Daoy (cell line): ENCODE results near the gene FRMD7. TPM values are rescaled to one million over a fixed set of nuclear protein-coding genes. Genes with fewer than 3 reads are reported as not detected.
"Not testable (repeated sequence)": the region's sequence is repeated elsewhere in the genome, so short reads cannot be mapped to it uniquely, and the experiment has no call there.

Experiments
- DNase-seq: peaks from one replicate; pipeline ENCODE4 v3.0.0-alpha.2; 2015; ENCODE audit warnings: low read depth
- total RNA-seq: library from RNA; depleted of rRNA; stranded (reverse); fragments of >200 nt; shearing (Covaris generic); gene quantifications from 2 replicates; pipeline ENCODE4 v1.2.3, GENCODE V29; 2014

The FRMD7 gene
- total RNA-seq, 1 experiment from 2014 or later, result not detected

GRCh38 chrX:132093239-132093860 lies 34.5 kb downstream of the FRMD7 start:
- DNase-seq, result no peak

- DNase-seq, result peak; percentile 41
Measured at GRCh38 chrX:132092439-132093065, 35.3 kb downstream of the FRMD7 start.

- DNase-seq, result no peak
Measured at GRCh38 chrX:132090403-132091159, 37.2 kb downstream of the FRMD7 start.

GRCh38 chrX:132088864-132089263 lies 39.0 kb downstream of the FRMD7 start:
- DNase-seq, result no peak

- DNase-seq, result peak; percentile 11
Measured at GRCh38 chrX:132086672-132087071, 41.1 kb downstream of the FRMD7 start.

GRCh38 chrX:132085786-132086185 lies 42.0 kb downstream of the FRMD7 start:
- DNase-seq, result no peak

GRCh38 chrX:132077912-132078311 lies 49.9 kb downstream of the FRMD7 start:
- DNase-seq, result no peak

- no peak for DNase-seq
Measured at GRCh38 chrX:132077414-132077813, 50.4 kb downstream of the FRMD7 start.

- DNase-seq, result no peak
Measured at GRCh38 chrX:132071254-132071653, 56.6 kb downstream of the FRMD7 start.

- no peak for DNase-seq
Measured at GRCh38 chrX:132068405-132068804, 59.4 kb downstream of the FRMD7 start.

- DNase-seq, result no peak
Measured at GRCh38 chrX:132063862-132064261, 64.0 kb downstream of the FRMD7 start.

GRCh38 chrX:132063334-132063733 lies 64.5 kb downstream of the FRMD7 start:
- no peak for DNase-seq

GRCh38 chrX:132059973-132060540 lies 67.8 kb downstream of the FRMD7 start:
- no peak for DNase-seq

GRCh38 chrX:132058975-132059374 lies 68.8 kb downstream of the FRMD7 start:
- DNase-seq, result no peak

- no peak for DNase-seq
Measured at GRCh38 chrX:132058050-132058449, 69.8 kb downstream of the FRMD7 start.

GRCh38 chrX:132051778-132052177 lies 76.0 kb downstream of the FRMD7 start:
- not testable (repeated sequence) for DNase-seq

- DNase-seq, result no peak
Measured at GRCh38 chrX:132046533-132046932, 81.3 kb downstream of the FRMD7 start.

- DNase-seq, result no peak
Measured at GRCh38 chrX:132045456-132045855, 82.4 kb downstream of the FRMD7 start.

GRCh38 chrX:132044953-132045352 lies 82.9 kb downstream of the FRMD7 start:
- DNase-seq, result peak; percentile 12

- DNase-seq, result no peak
Measured at GRCh38 chrX:132043977-132044376, 83.8 kb downstream of the FRMD7 start.

- peak; percentile 42 for DNase-seq
Measured at GRCh38 chrX:132041015-132041414, 86.8 kb downstream of the FRMD7 start.

GRCh38 chrX:132040066-132040465 lies 87.8 kb downstream of the FRMD7 start:
- DNase-seq, result no peak
